Measurements from ENCODE around the gene NUDC. TPM values are rescaled to one million over a fixed set of nuclear protein-coding genes. Genes with fewer than 3 reads are reported as not detected.

NUDC gene
- total RNA-seq, result 21.5 and 31.8 TPM in 2 replicates

DNA sequence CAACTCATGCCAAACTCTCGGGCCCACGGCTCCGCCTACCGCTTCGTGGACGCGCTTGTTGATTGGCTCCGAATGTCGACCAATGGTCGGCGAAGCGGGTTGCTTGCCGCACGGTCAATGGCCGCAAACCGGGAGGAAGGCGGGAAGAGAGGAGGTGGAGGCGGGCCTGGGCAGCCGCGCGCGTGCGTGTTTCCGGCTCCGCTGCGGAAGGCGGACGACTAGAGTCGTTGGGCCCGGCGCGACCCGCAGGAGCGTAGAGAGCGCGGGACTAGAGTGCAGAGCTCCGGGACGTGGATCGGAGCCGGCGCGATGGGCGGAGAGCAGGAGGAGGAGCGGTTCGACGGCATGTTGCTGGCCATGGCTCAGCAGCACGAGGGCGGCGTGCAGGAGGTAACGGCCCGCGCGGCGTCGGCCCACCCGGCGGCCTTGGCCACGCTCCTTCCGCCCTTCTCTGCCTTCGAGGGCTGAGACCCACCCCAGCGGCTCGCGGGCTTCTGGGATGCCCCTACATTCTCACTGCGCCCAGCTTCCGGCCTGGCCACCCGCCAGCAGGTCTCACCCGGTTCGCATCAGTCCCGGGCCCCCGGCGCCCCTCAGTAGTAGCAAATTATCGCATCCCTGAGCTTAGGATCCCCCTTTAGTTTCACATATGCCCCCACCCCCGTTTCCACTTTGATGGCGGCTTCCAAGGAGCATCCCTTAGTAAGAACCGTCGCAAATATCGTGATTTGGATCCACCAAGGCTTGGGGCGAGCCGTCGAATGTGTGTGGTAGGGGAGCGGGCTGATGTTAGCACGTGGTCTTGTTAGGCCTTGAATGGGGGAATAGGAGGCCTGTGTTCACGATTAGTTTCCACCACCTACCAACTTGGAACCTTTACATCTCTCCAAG is at the start of gene NUDC:
Gene NUDC, plus strand, starts transcription at position 204 of the 891 bp plus-strand sequence. Its CDS starts 106 bp downstream, at position 310.

GRCh38 chr1:26889551-26890466 is 31.7 kb upstream of the NUDC start, which contains the start of gene GPN2:
TSS of gene GPN2 (minus strand) at chr1:26890283. CDS start at chr1:26890096, 187 bp downstream.

DNA sequence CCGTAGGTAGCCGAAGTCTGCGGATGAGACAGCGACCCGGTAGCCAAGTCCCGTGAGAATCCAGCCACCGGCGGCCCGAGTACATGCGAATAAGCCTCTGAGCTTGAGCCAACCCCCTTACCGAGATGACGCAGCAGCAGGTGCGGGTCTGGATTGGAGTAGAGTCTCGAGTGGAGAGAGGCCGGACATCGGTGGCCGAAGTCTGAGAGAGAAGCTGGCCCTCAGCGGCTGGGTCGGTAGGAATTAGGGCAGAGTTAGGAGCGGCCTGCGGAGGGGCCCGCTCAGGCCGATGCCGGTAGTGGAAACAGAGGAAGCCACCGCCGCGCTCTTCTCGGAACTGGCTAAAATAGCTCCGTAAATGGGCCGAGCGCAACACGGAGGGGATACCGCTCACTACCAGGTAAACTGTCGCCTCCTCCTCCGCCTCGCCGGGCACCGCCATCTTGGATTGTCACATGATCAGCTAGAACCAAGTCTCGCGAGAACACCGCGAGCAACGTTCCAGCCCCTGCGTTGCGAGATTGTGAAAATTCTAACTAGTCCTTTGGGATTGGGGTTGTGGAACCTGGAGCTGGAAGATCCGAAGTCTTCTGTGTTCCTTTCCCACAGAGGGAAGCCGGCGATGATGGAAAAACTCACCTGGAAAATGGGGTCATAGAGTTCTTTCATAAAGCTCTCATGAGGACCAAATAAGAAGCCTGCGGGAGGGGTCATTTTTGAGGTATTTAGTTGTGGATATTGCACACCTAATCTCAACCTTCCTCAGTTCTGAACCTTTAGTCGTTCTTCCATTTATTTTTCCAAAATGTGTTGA is 21.3 kb upstream of the NUDC start, which contains the start of gene GPATCH3:
Gene GPATCH3, minus strand, starts transcription at position 467 of the 814 bp plus-strand sequence. Its CDS starts 25 bp downstream, at position 442.

GRCh38 chr1:26913754-26914619 is 7.6 kb upstream of the NUDC start, which contains the start of gene NR0B2:
TSS of gene NR0B2 (minus strand) at chr1:26913975. CDS start at chr1:26913940, 35 bp downstream.

GRCh38 chr1:26959722-26960624 is 38.4 kb downstream of the NUDC start, which contains the start of gene KDF1:
TSS of gene KDF1 (minus strand) at chr1:26960468. CDS start at chr1:26952380, 8,088 bp downstream.

DNA sequence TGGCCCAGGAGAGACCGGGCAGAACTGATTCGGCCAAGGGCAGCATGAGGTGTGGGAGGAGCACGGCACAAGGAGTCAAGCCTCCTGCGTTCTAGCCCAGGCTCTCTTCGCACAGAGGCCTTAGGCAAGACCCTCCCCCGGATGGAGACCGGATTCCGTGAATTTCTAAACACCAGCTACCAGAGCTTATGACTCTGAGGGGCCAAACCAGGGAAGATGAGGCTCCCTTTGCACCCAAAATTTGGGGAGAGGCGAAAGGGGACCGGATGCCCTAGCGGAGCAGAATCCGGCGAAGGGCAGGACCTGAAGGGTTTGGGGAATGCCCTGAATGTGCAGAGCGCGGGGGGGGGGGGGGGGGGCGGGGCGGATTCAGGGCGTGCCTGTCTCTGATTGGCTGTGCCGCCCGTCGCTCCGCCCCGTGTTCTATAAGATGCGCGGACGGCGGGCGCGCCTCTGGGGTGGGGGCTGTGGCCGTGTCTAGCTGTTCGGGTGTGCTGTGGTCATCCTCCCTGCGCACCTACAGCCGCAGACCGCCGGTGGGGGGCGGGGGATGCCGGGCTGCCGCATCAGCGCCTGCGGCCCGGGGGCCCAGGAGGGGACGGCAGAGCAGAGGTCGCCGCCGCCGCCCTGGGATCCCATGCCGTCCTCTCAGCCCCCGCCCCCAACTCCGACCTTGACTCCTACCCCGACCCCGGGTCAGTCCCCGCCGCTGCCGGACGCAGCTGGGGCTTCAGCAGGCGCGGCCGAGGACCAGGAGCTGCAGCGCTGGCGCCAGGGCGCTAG is 71.9 kb downstream of the NUDC start, which contains the start of gene TRNP1:
Gene TRNP1, plus strand, starts transcription at position 456 of the 783 bp plus-strand sequence. Its CDS starts 95 bp downstream, at position 551.

Other genes with a start within 250 kb of the NUDC start
- gene ARID1A, start 225.7 kb upstream of the NUDC start, total RNA-seq, result 6.5 and 9.7 TPM in 2 replicates
- gene PIGV, start 133.8 kb upstream of the NUDC start, total RNA-seq, result 18.1 and 22.2 TPM in 2 replicates
- gene ZDHHC18, start 95.1 kb upstream of the NUDC start, total RNA-seq, result 4.4 and 5.1 TPM in 2 replicates
- gene SFN, start 58.6 kb upstream of the NUDC start, total RNA-seq, result 0.28 TPM in 2 replicates
- 11.1 and 12.1 TPM in 2 replicates for gene GPN2, start 31.5 kb upstream of the NUDC start, total RNA-seq
- 8.4 and 10.1 TPM in 2 replicates for gene GPATCH3, start 21.3 kb upstream of the NUDC start, total RNA-seq
- not detected in 2 replicates for gene NR0B2, start 7.8 kb upstream of the NUDC start, total RNA-seq
- gene KDF1, start 38.7 kb downstream of the NUDC start, total RNA-seq, result not detected in 2 replicates
- 9.7 and 15.7 TPM in 2 replicates for gene TRNP1, start 71.9 kb downstream of the NUDC start, total RNA-seq
- gene TENT5B, start 91.1 kb downstream of the NUDC start, total RNA-seq, result 1.1 and 1.9 TPM in 2 replicates
- 3.4 and 5.0 TPM in 2 replicates for gene SLC9A1, start 233.4 kb downstream of the NUDC start, total RNA-seq